NT2/D1 (cell line): ENCODE data around the gene PAX2.

ENCODE experiments used
- SUZ12 ChIP-seq: IDR thresholded peaks from 2 replicates; pipeline ENCODE4 v1.6.1; 2011; ENCODE audit not compliant: insufficient read length, insufficient read depth; ENCODE audit errors: extremely low read depth
- YY1 ChIP-seq: IDR thresholded peaks from 2 replicates; pipeline ENCODE4 v1.6.1; 2011; ENCODE audit not compliant: insufficient read length, insufficient read depth
- ZNF274 ChIP-seq: IDR thresholded peaks from 2 replicates; pipeline ENCODE4 v1.6.1; 2011; ENCODE audit warnings: mild to moderate bottlenecking, low read depth, low read length

GRCh38 chr10:100740476-100741377 lies 4.7 kb upstream of the PAX2 start:
- TF ChIP-seq ZNF274 (no peak), SUZ12 (no peak), YY1 (no peak)
